ENCODE results near the gene LSM3. TPM values are rescaled to one million over a fixed set of nuclear protein-coding genes. Genes with fewer than 3 reads are reported as not detected.
A peak's percentile ranks its signal among the peaks of the same experiment; 100 is the strongest.
"Not testable (repeated sequence)": the region's sequence is repeated elsewhere in the genome, so short reads cannot be mapped to it uniquely, and the experiment has no call there.

The LSM3 gene
- total RNA-seq, 4 donors from 2014 or later: 10.0 to 14.1 (median 11.9) TPM

DNA sequence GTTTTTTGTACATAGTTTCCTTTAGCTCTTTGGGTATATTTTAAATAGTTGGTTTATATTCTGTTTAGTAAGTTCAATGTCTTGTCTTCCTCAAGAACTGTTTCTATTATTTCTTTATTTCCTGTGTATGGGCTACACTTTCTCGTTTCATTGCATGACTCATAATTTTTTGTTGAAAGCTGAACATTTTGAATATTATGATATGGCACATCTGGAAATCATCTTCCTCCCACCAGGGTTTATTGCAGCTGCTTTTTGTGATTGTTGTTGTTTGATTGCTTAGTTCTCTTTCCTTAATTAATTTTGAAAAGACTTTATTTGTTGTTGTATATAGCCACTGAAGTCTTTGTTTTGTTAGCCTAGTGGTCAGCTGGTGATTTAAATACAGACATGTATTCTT lies 43.8 kb downstream of the LSM3 start:
- intact Hi-C loops (cut with DNase I; ENCODE audit: low total_unique reads): no loop called here
- TF ChIP-seq, protein P1, sequence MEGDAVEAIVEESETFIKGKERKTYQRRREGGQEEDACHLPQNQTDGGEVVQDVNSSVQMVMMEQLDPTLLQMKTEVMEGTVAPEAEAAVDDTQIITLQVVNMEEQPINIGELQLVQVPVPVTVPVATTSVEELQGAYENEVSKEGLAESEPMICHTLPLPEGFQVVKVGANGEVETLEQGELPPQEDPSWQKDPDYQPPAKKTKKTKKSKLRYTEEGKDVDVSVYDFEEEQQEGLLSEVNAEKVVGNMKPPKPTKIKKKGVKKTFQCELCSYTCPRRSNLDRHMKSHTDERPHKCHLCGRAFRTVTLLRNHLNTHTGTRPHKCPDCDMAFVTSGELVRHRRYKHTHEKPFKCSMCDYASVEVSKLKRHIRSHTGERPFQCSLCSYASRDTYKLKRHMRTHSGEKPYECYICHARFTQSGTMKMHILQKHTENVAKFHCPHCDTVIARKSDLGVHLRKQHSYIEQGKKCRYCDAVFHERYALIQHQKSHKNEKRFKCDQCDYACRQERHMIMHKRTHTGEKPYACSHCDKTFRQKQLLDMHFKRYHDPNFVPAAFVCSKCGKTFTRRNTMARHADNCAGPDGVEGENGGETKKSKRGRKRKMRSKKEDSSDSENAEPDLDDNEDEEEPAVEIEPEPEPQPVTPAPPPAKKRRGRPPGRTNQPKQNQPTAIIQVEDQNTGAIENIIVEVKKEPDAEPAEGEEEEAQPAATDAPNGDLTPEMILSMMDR (IDR thresholded peaks at IDR 0.05): no peak

DNA sequence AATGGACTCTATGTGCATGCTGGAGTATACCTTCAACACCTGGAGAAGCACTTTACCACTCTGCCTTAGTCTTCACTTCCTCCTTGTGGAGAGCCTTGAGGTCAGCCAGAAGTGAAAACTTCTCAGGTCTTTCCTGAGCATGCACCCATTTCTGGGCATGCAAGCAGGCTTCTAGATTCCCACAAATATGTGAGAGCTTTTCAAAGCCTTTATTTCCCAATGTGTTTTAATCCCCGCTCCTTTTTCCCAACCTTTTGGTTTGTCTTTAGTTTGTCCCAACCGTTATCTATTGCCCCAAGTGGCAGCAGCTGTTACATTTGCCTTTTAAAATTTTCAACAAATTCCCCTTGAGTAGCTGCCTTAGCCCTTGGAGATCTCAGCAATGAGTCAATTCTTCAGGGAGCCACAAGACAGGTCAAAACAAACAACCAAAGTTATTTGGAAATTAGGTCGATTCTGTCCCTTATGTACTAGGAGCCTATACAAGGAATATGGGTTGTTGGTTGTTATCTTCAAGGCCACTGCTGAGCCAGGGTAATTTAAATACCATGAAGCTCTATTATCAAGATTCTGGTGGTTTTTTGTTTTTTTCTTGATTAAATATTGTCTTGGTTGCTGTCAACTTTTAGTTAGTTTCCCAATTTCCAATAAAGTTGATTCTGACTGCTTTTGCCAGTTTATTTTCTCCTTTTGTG lies 44.4 kb downstream of the LSM3 start:
- Histone ChIP-seq H3K27ac (no peak overlapping the region), H3K4me1 (no peaks in the 10 kb centered on the region), H3K36me3 (no peaks in the 10 kb centered on the region), H3K4me3 (no peak overlapping the region), H3K9me3 (no peaks in the 10 kb centered on the region), H3K27me3 (no peaks in the 10 kb centered on the region)
- TF ChIP-seq, protein P1 (IDR thresholded peaks at IDR 0.05): no peak
- no peak for TF ChIP-seq POLR2A (IDR thresholded peaks at IDR 0.05)
- DNase-seq: no peak
- intact Hi-C loops (cut with DNase I; ENCODE audit: low total_unique reads): no loop called here

More for the DNA sequence above, 43.8 kb downstream of the LSM3 start:
- Histone ChIP-seq H3K36me3 (no peaks in the 10 kb centered on the region), H3K4me3 (no peak overlapping the region), H3K9me3 (no peaks in the 10 kb centered on the region), H3K4me1 (no peaks in the 10 kb centered on the region), H3K27ac (peak overlapping the region in 1 of 2 donors; percentile 15), H3K27me3 (no peaks in the 10 kb centered on the region)
- DNase-seq: no peak

DNA sequence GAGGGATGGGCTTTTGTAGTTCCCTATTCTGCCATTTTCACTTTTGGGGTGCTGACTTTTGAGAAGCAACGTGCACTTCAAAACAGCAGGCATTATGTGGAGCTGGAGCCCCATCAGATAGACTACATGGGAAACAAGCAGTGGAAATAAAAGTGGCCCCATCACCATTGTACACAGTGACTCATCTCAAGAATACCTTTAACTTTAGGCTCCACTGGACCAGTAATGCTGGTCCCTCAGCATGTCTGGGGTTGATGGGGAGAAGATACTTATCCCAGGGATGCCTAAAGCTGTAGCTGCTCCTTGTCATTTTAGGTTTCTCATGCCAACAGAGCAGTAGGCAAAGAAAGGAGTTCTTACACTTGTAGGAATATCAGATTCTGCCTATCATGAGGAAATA lies 45.0 kb downstream of the LSM3 start:
- Histone ChIP-seq H3K4me1 (no peaks in the 10 kb centered on the region), H3K4me3 (no peak overlapping the region), H3K27me3 (no peaks in the 10 kb centered on the region), H3K36me3 (no peaks in the 10 kb centered on the region), H3K27ac (no peak overlapping the region), H3K9me3 (no peaks in the 10 kb centered on the region)
- intact Hi-C loops (cut with DNase I; ENCODE audit: low total_unique reads): no loop called here
- no peak for TF ChIP-seq POLR2A (IDR thresholded peaks at IDR 0.05)
- TF ChIP-seq, protein P1 (IDR thresholded peaks at IDR 0.05): no peak
- DNase-seq: no peak

DNA sequence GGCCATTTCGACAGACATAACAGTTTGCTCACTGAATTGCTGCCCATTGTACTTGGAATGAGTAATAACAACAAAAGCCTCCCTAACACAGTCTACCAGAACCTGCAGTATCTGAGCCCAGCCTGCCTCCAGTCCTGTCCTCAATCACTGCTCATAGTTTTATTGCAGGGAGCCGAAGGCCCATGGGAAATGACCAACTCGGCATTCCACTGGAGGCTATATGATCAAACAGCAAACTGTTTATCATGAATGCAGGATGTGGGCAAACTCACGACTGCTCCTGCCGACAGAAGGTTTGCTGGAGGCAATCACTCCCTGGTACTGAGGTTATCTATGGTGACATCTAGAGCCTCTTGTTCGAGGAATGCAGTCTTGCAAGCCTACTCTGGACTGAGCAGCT lies 46.3 kb downstream of the LSM3 start:
- H3K27ac ChIP-seq: peak overlapping the region in 1 of 2 donors; percentile 4
- DNase-seq: no peak
- H3K4me1 ChIP-seq: no peaks in the 10 kb centered on the region
- H3K27me3 ChIP-seq: no peaks in the 10 kb centered on the region
- H3K36me3 ChIP-seq: no peaks in the 10 kb centered on the region
- H3K9me3 ChIP-seq: no peaks in the 10 kb centered on the region
- TF ChIP-seq POLR2A (IDR thresholded peaks at IDR 0.05): no peak
- TF ChIP-seq, protein P1 (IDR thresholded peaks at IDR 0.05): no peak
- no peak overlapping the region for H3K4me3 ChIP-seq
- intact Hi-C loops (cut with DNase I; ENCODE audit: low total_unique reads): no loop called here

DNA sequence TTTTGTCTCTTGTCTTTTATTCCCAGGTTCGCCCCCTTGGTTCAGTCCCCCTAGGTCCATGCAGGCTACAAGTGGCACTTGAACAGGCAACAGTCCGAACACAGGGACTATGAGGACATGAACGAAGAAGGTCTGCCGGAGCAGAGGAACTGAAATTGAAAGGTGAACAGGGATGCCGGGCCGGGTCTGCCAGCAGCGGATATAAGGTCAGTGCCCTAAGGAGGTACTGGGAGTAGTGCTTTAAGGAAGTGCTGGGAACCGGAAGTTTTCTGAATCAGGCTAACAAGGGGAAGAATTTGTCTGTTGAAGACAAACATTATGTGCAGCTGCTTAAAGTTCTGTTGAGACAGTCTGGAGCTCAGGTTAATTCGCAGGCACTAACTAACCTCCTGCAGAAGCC lies 46.8 kb downstream of the LSM3 start:
- Histone ChIP-seq H3K27me3 (no peaks in the 10 kb centered on the region), H3K4me3 (no peak overlapping the region), H3K9me3 (no peaks in the 10 kb centered on the region), H3K27ac (peak overlapping the region in 1 of 2 donors; percentile 28), H3K36me3 (no peaks in the 10 kb centered on the region), H3K4me1 (no peaks in the 10 kb centered on the region)
- intact Hi-C loops (cut with DNase I; ENCODE audit: low total_unique reads): no loop called here
- DNase-seq: no peak
- TF ChIP-seq, protein P1 (IDR thresholded peaks at IDR 0.05): no peak
- TF ChIP-seq POLR2A (IDR thresholded peaks at IDR 0.05): no peak

DNA sequence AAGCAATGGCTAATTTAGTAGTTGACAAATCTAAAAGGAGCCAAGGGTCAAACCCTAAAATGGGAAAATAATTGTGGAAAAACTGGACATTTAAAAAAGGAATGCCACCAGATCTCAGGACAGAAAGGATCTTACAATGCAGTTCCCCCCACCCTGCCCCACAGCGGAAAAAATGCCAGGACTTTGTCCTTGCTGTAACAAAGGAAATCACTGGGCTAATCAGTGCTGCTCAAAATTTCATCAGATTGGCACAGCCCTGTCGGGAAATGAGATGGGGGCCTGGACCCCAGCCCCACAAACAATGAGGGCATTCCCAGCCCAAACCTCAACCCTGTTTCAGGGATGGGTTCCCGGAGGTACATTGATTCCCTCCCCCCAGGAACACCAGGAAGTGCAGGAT lies 47.7 kb downstream of the LSM3 start:
- H3K4me3 ChIP-seq; H3K27ac ChIP-seq; H3K4me1 ChIP-seq; DNase-seq; H3K36me3 ChIP-seq; H3K27me3 ChIP-seq; H3K9me3 ChIP-seq; intact Hi-C loops (cut with DNase I; ENCODE audit: low total_unique reads): not testable (repeated sequence)
